Astrocyte of the spinal cord (primary cell): Measurements from ENCODE around the gene LCN2.

Experiments used
- DNase-seq: peaks from one replicate; pipeline ENCODE4 v3.0.0; 2011; ENCODE audit warnings: low read depth, low spot score
- H3K4me3 ChIP-seq: 2 replicates; pipeline ENCODE4 v1.5.1; 2011; ENCODE audit warnings: low read depth, mild to moderate bottlenecking, low read length, moderate library complexity
- CTCF ChIP-seq: IDR thresholded peaks from 2 replicates; pipeline ENCODE4 v1.5.1; 2012; ENCODE audit warnings: low read depth, mild to moderate bottlenecking, low read length, inconsistent platforms
- in situ Hi-C: cut with HindIII; loops from 2 replicates; pipeline ENCODE4 v1.10.0; 2017; ENCODE audit warnings: low sequenced_read_pairs

Gene LCN2

GRCh38 chr9:128124451-128124850, 24.8 kb upstream of the LCN2 start:
- in situ Hi-C loops, result no loop called here
- TF ChIP-seq CTCF, result no peak
- no peak overlapping the region for H3K4me3 ChIP-seq
- no peak for DNase-seq

GRCh38 chr9:128124873-128125579, 24.2 kb upstream of the LCN2 start:
- no peak overlapping the region for H3K4me3 ChIP-seq
- TF ChIP-seq CTCF, result peak; percentile 79
- peak; percentile 55 for DNase-seq
- in situ Hi-C loops, result no loop called here

GRCh38 chr9:128125580-128126354, 23.5 kb upstream of the LCN2 start:
- H3K4me3 ChIP-seq, result no peak overlapping the region
- TF ChIP-seq CTCF, result no peak
- in situ Hi-C loops, result no loop called here
- DNase-seq, result no peak

- TF ChIP-seq CTCF, result no peak
- H3K4me3 ChIP-seq, result peak within 1 kb of the TSS; percentile 87
- in situ Hi-C loops, result no loop called here
- DNase-seq, result peak; percentile 87
These were observed 21.7 kb upstream of the LCN2 start, which contains the start of gene PTGES2 for GRCh38 chr9:128127568-128127989. PTGES2 (minus strand) TSS chr9:128127729; CDS start chr9:128127717, 12 bp downstream.

- TF ChIP-seq CTCF, result no peak
- in situ Hi-C loops, result no loop called here
- DNase-seq, result peak; percentile 93
- peak overlapping the region; percentile 87 for H3K4me3 ChIP-seq
These were observed 21.0 kb upstream of the LCN2 start for GRCh38 chr9:128127990-128128835.

- H3K4me3 ChIP-seq, result peak overlapping the region; percentile 87
- DNase-seq, result no peak
- TF ChIP-seq CTCF, result no peak
- in situ Hi-C loops, result no loop called here
These were observed 20.2 kb upstream of the LCN2 start for GRCh38 chr9:128128836-128129590.
